Measurements from ENCODE around the gene NFE2.
"Not testable (repeated sequence)": the region's sequence is repeated elsewhere in the genome, so short reads cannot be mapped to it uniquely, and the experiment has no call there.

The NFE2 gene

DNA sequence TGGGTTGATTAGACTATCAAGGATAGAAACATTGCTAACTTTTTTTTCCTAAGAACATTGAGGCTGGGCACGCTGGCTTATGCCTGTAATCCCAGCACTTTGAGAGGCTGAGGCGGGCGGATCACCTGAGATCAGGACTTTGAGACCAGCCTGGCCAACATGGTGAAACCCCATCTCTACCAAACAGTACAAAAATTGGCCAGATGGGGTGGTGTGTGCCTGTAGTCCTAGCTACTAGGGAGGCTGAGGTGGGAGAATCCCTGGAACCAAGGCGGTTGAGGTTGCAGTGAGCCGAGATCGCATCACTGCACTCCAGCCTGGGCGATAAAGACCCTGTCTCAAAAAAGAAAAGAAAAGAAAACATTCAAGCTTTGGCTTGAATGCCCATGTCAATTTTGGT is 11.5 kb upstream of the NFE2 start:
- H3K4me2 ChIP-seq (ENCODE audit: low read length); H3K4me1 ChIP-seq (ENCODE audit: control insufficient read depth in 1 of 2, insufficient read depth in 2 of 2, low read length in 2 of 2); H3K9me3 ChIP-seq (ENCODE audit: insufficient read depth, low read depth, low read length); H3K27ac ChIP-seq (ENCODE audit: low read depth, low read length); H2AFZ ChIP-seq (ENCODE audit: insufficient read depth, low read length, poor library complexity); H2AK5ac ChIP-seq (ENCODE audit: low read length); H2BK120ac ChIP-seq (ENCODE audit: insufficient read depth, low read length, poor library complexity); H3K4ac ChIP-seq (ENCODE audit: low read depth, low read length); H4K8ac ChIP-seq (ENCODE audit: low read depth, low read length); H3K36me3 ChIP-seq (ENCODE audit: control insufficient read depth in 1 of 2, insufficient read depth in 2 of 2, low read length in 2 of 2); H4K12ac ChIP-seq (ENCODE audit: low read depth, low read length); H2BK5ac ChIP-seq (ENCODE audit: low read depth, low read length, poor library complexity); H2BK12ac ChIP-seq (ENCODE audit: low read length); H3K14ac ChIP-seq (ENCODE audit: low read length); DNase-seq; H3K79me1 ChIP-seq (ENCODE audit: low read length); H3K4me3 ChIP-seq (ENCODE audit: low read depth, low read length); H4K91ac ChIP-seq (ENCODE audit: low read depth, low read length); H3K9ac ChIP-seq (ENCODE audit: low read length); H3K27me3 ChIP-seq (ENCODE audit: insufficient read depth, low read length); H3K23ac ChIP-seq (ENCODE audit: low read length); H3K18ac ChIP-seq (ENCODE audit: low read length); H3K79me2 ChIP-seq (ENCODE audit: control insufficient read depth, insufficient read depth, low read length, poor library complexity): not testable (repeated sequence)
- WGBS (ENCODE audit: extremely low coverage, insufficient coverage, insufficient read length), result no CpG with 5 or more reads among the region's 7 CpGs

DNA sequence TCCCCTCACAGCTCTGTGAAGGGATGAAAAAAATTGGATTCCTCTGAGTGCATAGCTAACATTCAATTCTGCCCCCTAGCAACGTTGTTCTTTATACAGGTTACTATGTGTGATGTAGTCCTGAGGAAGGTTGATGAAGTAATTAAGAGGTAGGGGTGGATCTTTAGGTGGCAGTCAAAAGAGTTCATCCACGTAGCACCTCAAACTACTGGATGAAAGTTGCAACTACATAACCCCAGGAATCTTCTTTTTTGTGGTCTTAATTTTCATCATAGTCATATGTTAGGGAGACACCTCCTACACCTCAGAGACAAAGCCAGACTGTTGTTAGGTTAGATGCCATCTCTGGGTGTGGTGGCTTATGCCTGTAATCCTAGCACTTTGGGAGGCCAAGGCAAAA is 10.2 kb upstream of the NFE2 start:
- Histone ChIP-seq H3K27me3 (ENCODE audit: insufficient read depth, low read length) (no peaks in the 10 kb centered on the region), H3K79me2 (ENCODE audit: control insufficient read depth, insufficient read depth, low read length, poor library complexity) (no peaks in the 10 kb centered on the region), H4K12ac (ENCODE audit: low read depth, low read length) (no peak overlapping the region), H3K9ac (ENCODE audit: low read length) (no peak overlapping the region), H3K9me3 (ENCODE audit: insufficient read depth, low read depth, low read length) (no peaks in the 10 kb centered on the region), H3K4me3 (ENCODE audit: low read depth, low read length) (no peak overlapping the region), H2BK12ac (ENCODE audit: low read length) (no peak overlapping the region), H3K79me1 (ENCODE audit: low read length) (no peaks in the 10 kb centered on the region), H2BK5ac (ENCODE audit: low read depth, low read length, poor library complexity) (no peak overlapping the region), H3K14ac (ENCODE audit: low read length) (no peak overlapping the region), H3K27ac (ENCODE audit: low read depth, low read length) (no peak overlapping the region), H3K36me3 (ENCODE audit: control insufficient read depth in 1 of 2, insufficient read depth in 2 of 2, low read length in 2 of 2) (no peaks in the 10 kb centered on the region), H2BK120ac (ENCODE audit: insufficient read depth, low read length, poor library complexity) (no peak overlapping the region), H4K8ac (ENCODE audit: low read depth, low read length) (no peak overlapping the region), H3K4ac (ENCODE audit: low read depth, low read length) (no peak overlapping the region), H2AFZ (ENCODE audit: insufficient read depth, low read length, poor library complexity) (no peak overlapping the region), H4K91ac (ENCODE audit: low read depth, low read length) (no peak overlapping the region), H3K4me2 (ENCODE audit: low read length) (no peak overlapping the region), H3K23ac (ENCODE audit: low read length) (no peak overlapping the region), H2AK5ac (ENCODE audit: low read length) (no peak overlapping the region), H3K18ac (ENCODE audit: low read length) (no peak overlapping the region), H3K4me1 (ENCODE audit: control insufficient read depth in 1 of 2, insufficient read depth in 2 of 2, low read length in 2 of 2) (no peaks in the 10 kb centered on the region)
- DNase-seq, result peak in 1 of 2 donors; percentile 36
- WGBS (ENCODE audit: extremely low coverage, insufficient coverage, insufficient read length), result no CpG with 5 or more reads among the region's 2 CpGs

DNA sequence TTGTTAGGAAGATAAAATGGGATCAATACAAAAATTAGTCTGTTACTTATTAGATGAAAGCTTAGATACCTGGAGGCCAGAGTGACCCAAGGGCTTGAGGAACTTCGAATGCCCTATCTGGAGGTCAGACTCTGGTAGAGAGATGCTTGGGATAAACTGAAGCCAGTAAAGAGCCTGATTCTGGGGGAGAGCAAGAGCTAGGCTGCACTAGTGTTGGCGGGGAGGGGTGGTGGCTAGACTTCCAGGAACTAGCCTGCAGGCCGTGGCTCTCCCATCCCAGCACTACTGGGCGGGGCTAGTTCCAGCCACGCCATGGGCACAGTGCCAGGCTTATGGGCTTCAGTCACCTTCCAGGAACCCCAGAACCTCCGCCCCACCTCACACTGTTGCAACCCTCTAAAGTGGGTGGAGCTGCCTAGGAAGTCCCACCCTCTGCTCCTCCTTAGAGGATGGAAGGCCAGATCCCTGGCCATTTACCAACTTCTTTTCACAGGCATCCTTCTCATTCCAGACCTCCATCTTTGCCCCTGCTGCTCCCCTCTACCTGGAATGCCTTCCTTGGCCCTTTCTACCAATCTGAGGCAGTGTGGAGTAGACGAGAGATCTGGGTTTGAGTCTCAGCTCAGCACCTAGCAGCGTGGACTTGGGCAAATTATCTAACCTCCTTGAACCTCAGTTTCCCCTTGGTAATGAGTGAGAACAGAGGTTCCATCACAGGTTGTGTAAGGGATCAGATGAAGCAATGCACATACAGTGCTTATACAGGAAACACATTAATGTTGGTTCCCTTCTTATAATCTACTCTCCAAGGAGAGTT is 6.3 kb upstream of the NFE2 start:
- Histone ChIP-seq H3K4me2 (ENCODE audit: low read length) (no peak overlapping the region), H3K4me3 (ENCODE audit: low read depth, low read length) (no peak overlapping the region), H2BK5ac (ENCODE audit: low read depth, low read length, poor library complexity) (no peak overlapping the region), H3K18ac (ENCODE audit: low read length) (no peak overlapping the region), H3K36me3 (ENCODE audit: control insufficient read depth in 1 of 2, insufficient read depth in 2 of 2, low read length in 2 of 2) (no peaks in the 10 kb centered on the region), H3K14ac (ENCODE audit: low read length) (no peak overlapping the region), H3K4ac (ENCODE audit: low read depth, low read length) (no peak overlapping the region), H3K79me1 (ENCODE audit: low read length) (peaks cover 2% of the 10 kb centered on the region), H2AK5ac (ENCODE audit: low read length) (no peak overlapping the region), H4K12ac (ENCODE audit: low read depth, low read length) (no peak overlapping the region), H2BK12ac (ENCODE audit: low read length) (no peak overlapping the region), H3K9me3 (ENCODE audit: insufficient read depth, low read depth, low read length) (no peaks in the 10 kb centered on the region), H3K9ac (ENCODE audit: low read length) (no peak overlapping the region), H3K79me2 (ENCODE audit: control insufficient read depth, insufficient read depth, low read length, poor library complexity) (no peaks in the 10 kb centered on the region), H3K4me1 (ENCODE audit: control insufficient read depth in 1 of 2, insufficient read depth in 2 of 2, low read length in 2 of 2) (peaks cover 5% of the 10 kb centered on the region in 2 experiments), H3K23ac (ENCODE audit: low read length) (no peak overlapping the region), H4K8ac (ENCODE audit: low read depth, low read length) (no peak overlapping the region), H2AFZ (ENCODE audit: insufficient read depth, low read length, poor library complexity) (no peak overlapping the region), H3K27me3 (ENCODE audit: insufficient read depth, low read length) (no peaks in the 10 kb centered on the region), H3K27ac (ENCODE audit: low read depth, low read length) (no peak overlapping the region), H2BK120ac (ENCODE audit: insufficient read depth, low read length, poor library complexity) (no peak overlapping the region), H4K91ac (ENCODE audit: low read depth, low read length) (no peak overlapping the region)
- no peak for DNase-seq
- no CpG with 5 or more reads among the region's 8 CpGs for WGBS (ENCODE audit: extremely low coverage, insufficient coverage, insufficient read length)

DNA sequence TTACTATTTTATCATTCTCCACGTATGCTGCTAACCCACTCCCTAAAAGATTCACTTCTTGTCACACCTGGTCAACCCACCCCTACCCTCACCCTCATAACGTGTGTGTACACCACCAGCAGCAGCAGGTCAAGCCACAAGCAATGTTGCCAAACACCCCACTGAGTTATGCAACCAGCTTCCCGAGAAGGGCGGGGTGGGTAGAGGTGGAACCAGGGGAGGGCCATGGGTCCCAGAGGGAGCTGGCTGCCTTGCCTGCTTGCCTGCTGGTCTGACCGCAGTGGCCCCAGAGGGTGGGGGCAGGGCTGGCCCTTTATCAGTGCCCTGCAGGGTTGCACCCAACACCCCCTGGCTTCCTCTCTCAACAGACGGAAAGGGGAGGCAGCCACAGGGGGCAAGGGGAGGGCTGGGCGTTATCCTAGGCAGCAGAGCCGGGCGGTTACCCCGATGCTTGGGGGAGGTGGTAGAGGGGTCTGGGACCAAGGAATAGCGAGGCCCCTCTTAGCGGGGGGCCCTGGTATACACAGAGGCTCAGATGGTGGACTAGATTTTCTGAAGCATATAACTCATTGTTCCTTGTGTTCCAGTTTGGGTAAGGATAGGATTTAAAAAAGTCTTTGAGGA is 3.5 kb upstream of the NFE2 start:
- no peak overlapping the region for H2BK12ac ChIP-seq (ENCODE audit: low read length)
- peak overlapping the region; percentile 53 for H4K8ac ChIP-seq (ENCODE audit: low read depth, low read length)
- no peak overlapping the region for H2BK120ac ChIP-seq (ENCODE audit: insufficient read depth, low read length, poor library complexity)
- no peak overlapping the region for H4K91ac ChIP-seq (ENCODE audit: low read depth, low read length)
- no peak overlapping the region for H2AK5ac ChIP-seq (ENCODE audit: low read length)
- DNase-seq, result peak; percentile 89 to 92
- no peak overlapping the region for H3K18ac ChIP-seq (ENCODE audit: low read length)
- H2AFZ ChIP-seq (ENCODE audit: insufficient read depth, low read length, poor library complexity), result no peak overlapping the region
- H3K27me3 ChIP-seq (ENCODE audit: insufficient read depth, low read length), result no peaks in the 10 kb centered on the region
- H3K9ac ChIP-seq (ENCODE audit: low read length), result no peak overlapping the region
- H4K12ac ChIP-seq (ENCODE audit: low read depth, low read length), result no peak overlapping the region
- no peak overlapping the region for H3K27ac ChIP-seq (ENCODE audit: low read depth, low read length)
- no peak overlapping the region for H3K23ac ChIP-seq (ENCODE audit: low read length)
- no peaks in the 10 kb centered on the region for H3K9me3 ChIP-seq (ENCODE audit: insufficient read depth, low read depth, low read length)
- H3K14ac ChIP-seq (ENCODE audit: low read length), result no peak overlapping the region
- no peaks in the 10 kb centered on the region for H3K79me2 ChIP-seq (ENCODE audit: control insufficient read depth, insufficient read depth, low read length, poor library complexity)
- no peak overlapping the region for H3K4me3 ChIP-seq (ENCODE audit: low read depth, low read length)
- WGBS (ENCODE audit: extremely low coverage, insufficient coverage, insufficient read length), result no CpG with 5 or more reads among the region's 12 CpGs
- no peak overlapping the region for H2BK5ac ChIP-seq (ENCODE audit: low read depth, low read length, poor library complexity)
- peaks cover 18 to 19% of the 10 kb centered on the region in 2 experiments for H3K4me1 ChIP-seq (ENCODE audit: control insufficient read depth in 1 of 2, insufficient read depth in 2 of 2, low read length in 2 of 2)
- no peak overlapping the region for H3K4ac ChIP-seq (ENCODE audit: low read depth, low read length)
- peaks cover 5% of the 10 kb centered on the region for H3K79me1 ChIP-seq (ENCODE audit: low read length)
- H3K36me3 ChIP-seq (ENCODE audit: control insufficient read depth in 1 of 2, insufficient read depth in 2 of 2, low read length in 2 of 2), result no peaks in the 10 kb centered on the region
- no peak overlapping the region for H3K4me2 ChIP-seq (ENCODE audit: low read length)

All from trophoblast cell (in vitro differentiated cells and primary cell).